ENCODE results near the gene GOLPH3L. TPM values are rescaled to one million over a fixed set of nuclear protein-coding genes. Genes with fewer than 3 reads are reported as not detected.
A peak's percentile ranks its signal among the peaks of the same experiment; 100 is the strongest.

Gene GOLPH3L
- total RNA-seq: 10 to 100 TPM; 45.1 to 45.2 TPM
- polyA plus RNA-seq (2013, experiment 1 of 2): 26.9 TPM
- polyA plus RNA-seq (2013, experiment 2 of 2): 25.6 TPM
- long read RNA-seq, experiment 1, transcript GOLPH3L-201 (5 exons, 2,999 nt): major isoform, 6 of 8 reads
- long read RNA-seq, experiment 1, partial matches to known transcripts: 0 of 8 reads
- long read RNA-seq, experiment 1, other reads (novel, unspliced or antisense): 2 of 8 reads
- long read RNA-seq, experiment 2, transcript GOLPH3L-201 (5 exons, 2,999 nt): major isoform, 44 of 53 reads
- long read RNA-seq, experiment 2, partial matches to known transcripts: 2 of 53 reads
- long read RNA-seq, experiment 2, other reads (novel, unspliced or antisense): 7 of 53 reads
- long read RNA-seq, experiment 3, transcript GOLPH3L-201 (5 exons, 2,999 nt): major isoform, 116 of 131 reads
- long read RNA-seq, experiment 3, partial matches to known transcripts: 0 of 131 reads
- long read RNA-seq, experiment 3, other reads (novel, unspliced or antisense): 12 of 131 reads
- long read RNA-seq, experiment 4, transcript GOLPH3L-201 (5 exons, 2,999 nt): major isoform, 27 of 38 reads
- long read RNA-seq, experiment 4, partial matches to known transcripts: 3 of 38 reads
- long read RNA-seq, experiment 4, other reads (novel, unspliced or antisense): 8 of 38 reads

DNA sequence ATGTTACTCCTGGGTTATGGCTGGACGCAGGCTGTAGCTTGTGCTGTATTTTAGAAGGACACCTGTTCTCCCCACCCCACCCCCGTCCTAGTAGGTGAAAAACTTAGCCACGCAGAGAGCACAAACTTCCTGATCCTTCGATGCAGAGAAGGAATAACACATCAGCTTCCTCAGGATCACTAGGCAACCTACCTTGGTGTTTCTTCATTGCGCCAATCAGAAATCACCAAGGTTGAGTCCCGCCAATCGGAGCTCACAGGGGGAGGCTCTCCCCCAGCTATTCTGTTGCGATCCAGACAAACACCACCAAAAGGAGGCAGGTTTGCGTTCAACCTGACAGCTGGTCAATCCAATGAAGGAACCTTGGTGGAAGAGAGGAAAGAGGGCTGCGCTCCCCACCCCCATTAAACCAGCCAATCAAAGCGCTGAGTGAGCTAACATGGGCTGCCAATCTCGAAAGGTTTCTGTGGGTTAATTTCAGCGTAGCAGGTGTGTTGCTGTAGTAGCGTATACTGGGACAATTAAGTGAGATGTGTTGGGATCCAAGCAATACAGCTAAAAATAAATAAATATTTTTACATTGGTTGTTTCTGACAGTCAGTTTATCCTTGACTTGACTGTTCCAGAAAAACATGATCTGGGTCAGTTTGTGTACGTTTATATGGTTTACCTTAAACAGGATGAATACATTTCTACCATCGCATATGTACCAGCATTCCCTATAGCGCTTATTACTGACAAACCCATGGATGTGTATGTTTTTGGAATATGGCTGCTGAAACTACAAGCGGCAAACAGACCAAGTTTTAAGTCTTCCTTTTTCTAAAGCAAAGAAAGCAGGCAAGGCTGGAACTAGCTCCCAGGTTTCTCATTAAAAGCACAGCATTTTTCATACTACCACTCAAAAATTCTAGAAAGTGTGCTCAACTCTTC lies at the start of gene GOLPH3L:
Gene GOLPH3L, minus strand, starts transcription at position 160 of the 933 bp plus-strand sequence. CDS start 2,316 bp downstream, outside the sequence.
- Mint-ChIP-seq H3K27me3 (ENCODE audit: insufficient read depth) (no peaks in the 10 kb centered on the region), H3K27ac (peak within 1 kb of the TSS; percentile 93), H3K36me3 (ENCODE audit: low read depth) (peaks cover 31% of the 10 kb centered on the region), H3K4me1 (peaks cover 12% of the 10 kb centered on the region), H3K9me3 (no peaks in the 10 kb centered on the region), H3K4me3 (peak within 1 kb of the TSS; percentile 78)
- no peak within 1 kb of the TSS for H3K27ac ChIP-seq (ENCODE audit: low read depth, low read length)
- H3K4me1 ChIP-seq (ENCODE audit: control insufficient read depth, insufficient read depth, low read length): peaks cover 3% of the 10 kb centered on the region
- WGBS, 2 experiments (ENCODE audit: insufficient coverage in 1 of 2, insufficient read length in 1 of 2): 0 to 10% methylated on average over 7 to 18 of the region's 18 CpGs
- DNase-seq: peak; percentile 98
- H3K9me3 ChIP-seq (ENCODE audit: control insufficient read depth, low read length): no peaks in the 10 kb centered on the region
- TF ChIP-seq, protein P1, sequence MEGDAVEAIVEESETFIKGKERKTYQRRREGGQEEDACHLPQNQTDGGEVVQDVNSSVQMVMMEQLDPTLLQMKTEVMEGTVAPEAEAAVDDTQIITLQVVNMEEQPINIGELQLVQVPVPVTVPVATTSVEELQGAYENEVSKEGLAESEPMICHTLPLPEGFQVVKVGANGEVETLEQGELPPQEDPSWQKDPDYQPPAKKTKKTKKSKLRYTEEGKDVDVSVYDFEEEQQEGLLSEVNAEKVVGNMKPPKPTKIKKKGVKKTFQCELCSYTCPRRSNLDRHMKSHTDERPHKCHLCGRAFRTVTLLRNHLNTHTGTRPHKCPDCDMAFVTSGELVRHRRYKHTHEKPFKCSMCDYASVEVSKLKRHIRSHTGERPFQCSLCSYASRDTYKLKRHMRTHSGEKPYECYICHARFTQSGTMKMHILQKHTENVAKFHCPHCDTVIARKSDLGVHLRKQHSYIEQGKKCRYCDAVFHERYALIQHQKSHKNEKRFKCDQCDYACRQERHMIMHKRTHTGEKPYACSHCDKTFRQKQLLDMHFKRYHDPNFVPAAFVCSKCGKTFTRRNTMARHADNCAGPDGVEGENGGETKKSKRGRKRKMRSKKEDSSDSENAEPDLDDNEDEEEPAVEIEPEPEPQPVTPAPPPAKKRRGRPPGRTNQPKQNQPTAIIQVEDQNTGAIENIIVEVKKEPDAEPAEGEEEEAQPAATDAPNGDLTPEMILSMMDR (conservative IDR thresholded peaks at IDR 0.05): peak; percentile 25
- no peaks in the 10 kb centered on the region for H3K27me3 ChIP-seq (ENCODE audit: control insufficient read depth, insufficient read depth, low read length, poor library complexity, severe bottlenecking)
- peaks cover 27% of the 10 kb centered on the region for H3K36me3 ChIP-seq (ENCODE audit: control insufficient read depth, insufficient read depth, low read length)
- peak within 1 kb of the TSS; percentile 97 for H3K4me3 ChIP-seq (ENCODE audit: low read length)
- peak within 1 kb of the TSS; percentile 93 for H3K9ac ChIP-seq (ENCODE audit: extremely low read depth, low read length, poor library complexity, severe bottlenecking)

DNA sequence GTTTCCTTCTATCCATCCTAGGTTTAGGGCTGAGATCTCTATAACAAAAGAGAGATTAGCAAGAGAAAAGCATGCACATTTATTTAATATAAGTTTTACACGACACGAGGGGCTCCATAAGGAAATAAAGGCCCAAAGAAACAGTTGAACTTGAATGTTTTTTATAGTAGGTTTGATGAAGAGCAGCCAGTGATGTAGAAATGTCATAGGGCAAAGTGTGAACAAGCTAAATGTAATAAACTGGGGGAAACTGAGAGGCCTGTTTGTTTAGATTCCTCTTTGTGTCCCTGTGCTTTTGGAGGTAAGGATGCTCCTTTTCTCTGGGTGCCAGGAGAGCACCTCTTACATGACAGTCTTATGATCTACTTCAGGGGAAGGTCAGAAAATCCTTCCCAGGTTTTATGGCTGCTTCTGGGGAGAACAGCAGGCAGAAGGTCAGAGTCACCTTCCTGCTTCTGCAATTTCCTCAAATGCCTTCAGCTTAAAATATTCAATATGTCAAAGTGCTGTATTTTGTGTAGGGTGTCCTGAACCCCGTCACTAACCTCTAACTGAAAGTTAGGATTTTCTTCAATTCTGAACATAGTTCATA lies 33.3 kb upstream of the GOLPH3L start:
- Histone ChIP-seq H3K36me3 (ENCODE audit: control insufficient read depth, insufficient read depth, low read length) (no peaks in the 10 kb centered on the region), H3K4me3 (ENCODE audit: low read length) (no peak overlapping the region), H3K27me3 (ENCODE audit: control insufficient read depth, insufficient read depth, low read length, poor library complexity, severe bottlenecking) (no peaks in the 10 kb centered on the region), H3K9me3 (ENCODE audit: control insufficient read depth, low read length) (no peaks in the 10 kb centered on the region), H3K9ac (ENCODE audit: extremely low read depth, low read length, poor library complexity, severe bottlenecking) (no peak overlapping the region), H3K27ac (ENCODE audit: low read depth, low read length) (no peak overlapping the region), H3K4me1 (ENCODE audit: control insufficient read depth, insufficient read depth, low read length) (no peaks in the 10 kb centered on the region)
- Mint-ChIP-seq H3K36me3 (ENCODE audit: low read depth) (no peaks in the 10 kb centered on the region), H3K27me3 (ENCODE audit: insufficient read depth) (no peaks in the 10 kb centered on the region), H3K27ac (no peak overlapping the region), H3K4me1 (no peaks in the 10 kb centered on the region), H3K9me3 (peaks cover 7% of the 10 kb centered on the region), H3K4me3 (no peak overlapping the region)
- TF ChIP-seq, protein P1 (conservative IDR thresholded peaks at IDR 0.05): no peak
- 92 to 96% methylated on average over 2 to 3 of the region's 3 CpGs for WGBS, 2 experiments (ENCODE audit: insufficient coverage in 1 of 2, insufficient read length in 1 of 2)
- no peak for DNase-seq

- H3K4me3 Mint-ChIP-seq: no peak overlapping the region
- no peaks in the 10 kb centered on the region for H3K27me3 Mint-ChIP-seq (ENCODE audit: insufficient read depth)
- no peak for DNase-seq
- Histone ChIP-seq H3K9me3 (ENCODE audit: control insufficient read depth, low read length) (peaks cover 7% of the 10 kb centered on the region), H3K36me3 (ENCODE audit: control insufficient read depth, insufficient read depth, low read length) (no peaks in the 10 kb centered on the region), H3K4me3 (ENCODE audit: low read length) (no peak overlapping the region), H3K27me3 (ENCODE audit: control insufficient read depth, insufficient read depth, low read length, poor library complexity, severe bottlenecking) (no peaks in the 10 kb centered on the region), H3K27ac (ENCODE audit: low read depth, low read length) (no peak overlapping the region), H3K4me1 (ENCODE audit: control insufficient read depth, insufficient read depth, low read length) (no peaks in the 10 kb centered on the region), H3K9ac (ENCODE audit: extremely low read depth, low read length, poor library complexity, severe bottlenecking) (no peak overlapping the region)
- no peak overlapping the region for H3K27ac Mint-ChIP-seq
- no peaks in the 10 kb centered on the region for H3K4me1 Mint-ChIP-seq
- H3K36me3 Mint-ChIP-seq (ENCODE audit: low read depth): no peaks in the 10 kb centered on the region
- 93 to 100% methylated on average over 1 to 2 of the region's 2 CpGs for WGBS, 2 experiments (ENCODE audit: insufficient coverage in 1 of 2, insufficient read length in 1 of 2)
- H3K9me3 Mint-ChIP-seq: peaks cover 7% of the 10 kb centered on the region
- TF ChIP-seq, protein P1 (conservative IDR thresholded peaks at IDR 0.05): no peak
These were observed 27.4 kb upstream of the GOLPH3L start for GRCh38 chr1:150724336-150724735.
